ENCODE measurements around the gene PDLIM4. TPM values are rescaled to one million over a fixed set of nuclear protein-coding genes. Genes with fewer than 3 reads are reported as not detected.
A peak's percentile ranks its signal among the peaks of the same experiment; 100 is the strongest.

The PDLIM4 gene
- total and polyA plus RNA-seq, 8 donors = 0.83 to 10.7 (median 2.7) TPM

DNA sequence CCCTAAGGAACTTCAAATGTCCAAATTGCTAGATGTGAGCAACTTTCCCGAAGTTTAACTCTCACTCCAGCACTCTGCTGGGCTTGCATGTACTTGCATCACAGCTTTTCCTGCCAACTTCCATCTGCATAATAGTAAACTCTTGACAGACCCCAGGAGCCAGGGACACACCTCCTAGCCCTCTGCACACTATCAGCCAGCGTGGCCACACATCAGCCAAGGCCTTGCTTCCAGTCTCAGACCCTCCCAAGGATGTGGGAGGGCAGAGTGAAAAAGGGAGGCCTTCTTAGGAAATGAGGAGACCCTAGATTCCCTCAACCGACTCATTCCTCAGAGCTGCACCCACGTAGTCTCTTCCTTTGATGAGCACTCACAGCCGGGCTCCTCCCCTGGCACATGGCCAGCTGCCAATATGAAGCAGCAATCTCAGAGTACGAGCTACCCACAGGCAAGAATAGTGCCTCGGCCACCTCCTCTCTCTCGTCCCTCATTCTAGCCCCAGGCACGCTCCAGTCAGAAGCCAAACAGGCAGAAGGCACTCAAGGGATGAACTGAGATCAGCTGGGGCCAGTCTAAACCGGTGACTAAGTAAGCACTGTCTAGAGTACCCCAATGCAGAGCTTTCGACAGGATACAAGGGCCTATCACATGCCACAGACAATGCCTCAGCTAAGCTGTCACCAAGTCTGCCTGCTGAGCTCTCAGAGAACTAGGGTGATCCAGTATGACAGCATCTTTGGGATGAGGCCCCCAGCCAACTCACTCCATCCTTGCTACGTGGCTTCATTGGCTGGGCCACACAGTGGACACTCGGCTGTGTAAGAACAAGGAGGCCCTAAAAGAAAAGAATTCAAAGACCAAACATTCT lies 32.1 kb upstream of the PDLIM4 start:
- H3K9me3 ChIP-seq = no peaks in the 10 kb centered on the region
- intact Hi-C loops (cut with DNase I) = no loop called here
- H3K27ac ChIP-seq = peak overlapping the region in 2 of 4 donors; percentile 8 to 92
- peak; percentile 48 to 82 (median 60) for DNase-seq
- H3K4me3 ChIP-seq = peak overlapping the region in 3 of 4 donors; percentile 30 to 68 (median 58)
- no peaks in the 10 kb centered on the region for H3K36me3 ChIP-seq
- no peaks in the 10 kb centered on the region for H3K27me3 ChIP-seq
- FAIRE-seq = no peak
- TF ChIP-seq CTCF (IDR thresholded peaks at IDR 0.05) = no peak
- peak in 1 of 4 donors; percentile 1 for ATAC-seq
- peaks cover 0 to 26% (median 7%) of the 10 kb centered on the region in 3 donors for H3K4me1 ChIP-seq
- 30 to 41% methylated on average over 13 of the region's 13 CpGs for WGBS, 2 donors

- FAIRE-seq = no peak
- TF ChIP-seq CTCF (IDR thresholded peaks at IDR 0.05) = no peak
- peak in 4 of 6 donors; percentile 37 to 70 (median 48) for DNase-seq
- Histone ChIP-seq H3K27me3 (no peaks in the 10 kb centered on the region), H3K4me3 (peak overlapping the region; percentile 30 to 68 (median 49)), H3K27ac (peak overlapping the region; percentile 78 to 96 (median 91)), H3K4me1 (peaks cover 0 to 26% (median 7%) of the 10 kb centered on the region in 3 donors), H3K9me3 (no peaks in the 10 kb centered on the region), H3K36me3 (no peaks in the 10 kb centered on the region)
- intact Hi-C loops (cut with DNase I) = no loop called here
- ATAC-seq = peak; percentile 14 to 44 (median 32)
- WGBS, 2 donors = 32 to 37% methylated on average over 23 of the region's 23 CpGs
These were observed 30.8 kb upstream of the PDLIM4 start for GRCh38 chr5:132226516-132227234.

- H3K36me3 ChIP-seq = no peaks in the 10 kb centered on the region
- intact Hi-C loops (cut with DNase I) = no loop called here
- peak overlapping the region; percentile 78 to 96 (median 91) for H3K27ac ChIP-seq
- peak overlapping the region; percentile 30 to 68 (median 49) for H3K4me3 ChIP-seq
- no peak for FAIRE-seq
- no peak for ATAC-seq
- no peaks in the 10 kb centered on the region for H3K27me3 ChIP-seq
- peaks cover 0 to 26% (median 7%) of the 10 kb centered on the region in 3 donors for H3K4me1 ChIP-seq
- H3K9me3 ChIP-seq = no peaks in the 10 kb centered on the region
- WGBS, 2 donors = 1% methylated on average over 13 of the region's 13 CpGs
- no peak for TF ChIP-seq CTCF (IDR thresholded peaks at IDR 0.05)
- DNase-seq = no peak
These were observed 30.3 kb upstream of the PDLIM4 start for GRCh38 chr5:132227235-132227484.

DNA sequence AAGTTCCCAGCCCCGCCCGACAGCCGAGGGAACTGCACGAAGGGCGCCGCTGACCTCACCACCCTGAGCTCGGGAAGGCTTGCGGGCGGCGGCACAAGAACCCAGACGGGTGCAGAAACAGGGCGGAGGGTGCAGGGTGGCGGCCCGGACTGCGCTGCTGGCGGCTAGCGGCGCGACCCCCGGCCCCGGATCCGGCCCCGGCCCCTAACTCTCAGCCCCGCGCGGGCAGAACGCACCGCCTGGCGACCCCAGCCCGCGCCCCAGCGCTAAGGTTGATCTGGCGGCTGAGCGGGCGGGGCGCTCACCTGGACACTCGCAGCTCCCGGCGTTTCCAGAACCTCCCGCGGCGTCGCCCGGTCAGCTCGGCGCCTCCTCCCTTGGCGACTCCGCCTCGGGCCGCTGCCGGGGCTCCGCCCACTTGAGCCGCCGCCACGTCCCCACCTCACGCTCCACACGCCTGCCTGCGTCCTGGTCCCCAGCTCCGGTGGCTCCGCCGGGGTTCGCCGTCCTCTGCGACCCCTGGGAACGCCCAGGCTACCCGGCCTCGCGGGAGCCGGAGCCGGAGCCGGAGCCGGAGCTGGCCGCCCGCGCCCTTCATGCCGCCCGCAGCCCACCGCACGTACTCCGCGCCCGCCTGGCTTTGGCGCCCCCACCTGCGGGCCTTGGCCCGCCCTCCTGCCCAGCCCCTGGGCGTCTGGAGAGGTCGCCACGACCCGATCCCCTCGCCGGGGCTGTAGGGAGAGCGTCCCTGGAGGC lies 29.8 kb upstream of the PDLIM4 start, which contains the start of gene P4HA2:
TSS of gene P4HA2 (minus strand) at position 369 of the 756 bp plus-strand sequence. CDS start 9,227 bp downstream, outside the sequence.
- no peak for FAIRE-seq
- H3K27ac ChIP-seq = peak within 1 kb of the TSS; percentile 78 to 96 (median 91)
- ATAC-seq = peak; percentile 89 to 93 (median 92)
- no peaks in the 10 kb centered on the region for H3K27me3 ChIP-seq
- WGBS, 2 donors = 0 to 1% methylated on average over 54 to 92 of the region's 92 CpGs
- H3K4me1 ChIP-seq = peaks cover 0 to 26% (median 7%) of the 10 kb centered on the region in 3 donors
- no peaks in the 10 kb centered on the region for H3K36me3 ChIP-seq
- no peaks in the 10 kb centered on the region for H3K9me3 ChIP-seq
- peak within 1 kb of the TSS; percentile 30 to 68 (median 49) for H3K4me3 ChIP-seq
- DNase-seq = peak; percentile 88 to 97 (median 94)
- intact Hi-C loops (cut with DNase I) = no loop called here
- TF ChIP-seq CTCF (IDR thresholded peaks at IDR 0.05) = peak in 2 of 4 donors; percentile 20 to 35

Measured in pancreas (tissue), 10 donors.